ENCODE measurements around the gene BICD2.
A peak's percentile ranks its signal among the peaks of the same experiment; 100 is the strongest.

Gene BICD2

GRCh38 chr9:92711844-92712243 is 52.8 kb downstream of the BICD2 start:
- DNase-seq, result no peak

- DNase-seq, result no peak
Measured at GRCh38 chr9:92711146-92711545, 53.5 kb downstream of the BICD2 start.

DNA sequence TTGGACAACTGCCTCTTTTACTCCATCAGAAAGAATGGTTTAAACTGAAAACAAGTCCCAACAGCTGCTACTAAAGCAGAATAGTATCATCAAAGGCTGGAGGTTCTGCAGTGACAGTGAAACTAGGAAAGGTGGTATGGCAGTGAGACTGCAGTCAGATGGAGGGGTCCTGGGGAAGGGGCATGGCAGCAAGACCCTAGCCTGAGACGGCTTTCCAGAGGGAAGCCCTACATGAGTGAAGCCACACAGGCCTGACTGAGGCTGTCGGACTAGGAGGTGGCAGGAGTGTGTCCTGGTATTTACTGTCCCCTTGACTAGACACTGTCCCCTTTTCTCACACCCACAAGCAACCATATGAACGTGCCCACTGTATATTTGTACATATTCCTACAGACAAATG is 54.3 kb downstream of the BICD2 start:
- DNase-seq, result no peak

DNA sequence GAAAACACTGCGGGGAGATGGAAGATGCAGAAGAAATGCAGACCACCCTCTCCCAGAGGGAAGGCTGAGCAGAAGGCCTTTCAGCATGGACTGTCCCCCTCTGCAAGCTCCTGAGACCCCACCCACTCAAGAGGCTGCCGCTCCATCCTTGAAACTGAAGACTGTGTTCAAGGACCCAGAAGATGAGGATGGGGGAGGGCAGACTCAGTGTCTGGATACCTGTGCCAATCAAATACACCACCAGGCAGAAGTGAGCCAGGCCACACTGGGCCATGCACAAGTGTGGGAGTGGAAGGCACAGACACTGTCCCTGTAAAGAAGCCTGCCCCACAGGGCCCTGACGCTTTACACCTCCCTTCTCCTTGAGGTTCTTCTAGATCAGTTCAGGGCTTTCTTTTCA is 54.7 kb downstream of the BICD2 start:
- DNase-seq, result no peak

GRCh38 chr9:92709240-92709639 is 55.4 kb downstream of the BICD2 start:
- DNase-seq, result no peak

GRCh38 chr9:92707530-92707929 is 57.1 kb downstream of the BICD2 start:
- DNase-seq, result no peak

GRCh38 chr9:92706218-92706940 is 58.3 kb downstream of the BICD2 start:
- DNase-seq, result no peak

- DNase-seq, result no peak
Measured at GRCh38 chr9:92704528-92704927, 60.1 kb downstream of the BICD2 start.

GRCh38 chr9:92696619-92697018 is 68.0 kb downstream of the BICD2 start:
- DNase-seq, result no peak

DNA sequence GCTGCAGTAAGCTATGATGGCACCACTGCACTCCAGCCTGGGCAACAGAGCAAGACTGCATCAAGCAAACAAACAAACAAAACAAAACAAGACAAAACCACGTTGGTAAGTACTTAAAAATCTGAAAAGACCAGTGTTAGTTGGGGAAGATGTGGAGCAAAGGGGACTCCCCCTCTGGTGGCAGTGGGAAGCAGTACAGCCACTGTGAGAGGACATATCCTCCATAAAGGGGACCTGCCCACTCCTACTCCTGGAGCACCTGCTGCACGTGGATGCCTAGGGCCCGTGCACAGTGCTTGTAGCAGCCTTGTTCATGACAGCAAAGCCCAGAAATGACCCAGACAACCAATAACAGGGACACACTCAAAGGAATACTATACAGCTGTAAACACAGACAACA is 77.7 kb downstream of the BICD2 start:
- no peak for DNase-seq

DNA sequence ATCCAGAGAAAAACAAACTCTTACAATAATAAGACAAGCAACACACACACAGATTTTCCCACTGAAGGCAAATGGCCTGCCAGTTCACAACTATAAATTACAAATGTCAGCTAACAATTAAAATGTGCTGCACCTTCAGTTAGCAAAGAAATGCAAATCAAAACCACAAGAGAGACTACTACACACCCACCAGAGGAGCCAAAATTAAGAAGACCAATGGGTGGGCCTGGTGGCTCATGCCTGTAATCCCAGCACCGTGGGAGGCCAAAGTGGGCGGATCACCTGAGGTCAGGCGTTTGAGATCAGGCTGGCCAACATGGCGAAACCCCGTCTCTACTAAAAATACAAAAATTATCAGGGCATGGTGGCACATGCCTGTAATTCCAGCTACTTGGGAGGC is 79.6 kb downstream of the BICD2 start:
- DNase-seq, result no peak

DNA sequence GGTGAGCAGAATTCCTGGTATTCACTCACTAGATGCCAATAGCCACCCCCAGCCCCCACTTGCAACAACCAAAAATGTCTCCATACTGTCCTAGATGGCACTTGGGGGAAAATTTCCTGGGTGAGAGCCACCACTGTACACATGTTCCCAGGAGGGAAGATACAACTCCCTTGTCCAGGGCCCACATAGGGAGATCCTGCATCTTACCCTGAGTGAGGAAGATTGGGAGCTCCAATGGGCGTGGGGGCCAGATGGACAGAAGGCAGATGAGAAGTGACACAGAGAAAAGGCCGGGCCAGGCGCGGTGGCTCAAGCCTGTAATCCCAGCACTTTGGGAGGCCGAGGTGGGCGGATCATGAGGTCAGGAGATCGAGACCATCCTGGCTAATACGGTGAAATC is 82.4 kb downstream of the BICD2 start:
- no peak for DNase-seq

DNA sequence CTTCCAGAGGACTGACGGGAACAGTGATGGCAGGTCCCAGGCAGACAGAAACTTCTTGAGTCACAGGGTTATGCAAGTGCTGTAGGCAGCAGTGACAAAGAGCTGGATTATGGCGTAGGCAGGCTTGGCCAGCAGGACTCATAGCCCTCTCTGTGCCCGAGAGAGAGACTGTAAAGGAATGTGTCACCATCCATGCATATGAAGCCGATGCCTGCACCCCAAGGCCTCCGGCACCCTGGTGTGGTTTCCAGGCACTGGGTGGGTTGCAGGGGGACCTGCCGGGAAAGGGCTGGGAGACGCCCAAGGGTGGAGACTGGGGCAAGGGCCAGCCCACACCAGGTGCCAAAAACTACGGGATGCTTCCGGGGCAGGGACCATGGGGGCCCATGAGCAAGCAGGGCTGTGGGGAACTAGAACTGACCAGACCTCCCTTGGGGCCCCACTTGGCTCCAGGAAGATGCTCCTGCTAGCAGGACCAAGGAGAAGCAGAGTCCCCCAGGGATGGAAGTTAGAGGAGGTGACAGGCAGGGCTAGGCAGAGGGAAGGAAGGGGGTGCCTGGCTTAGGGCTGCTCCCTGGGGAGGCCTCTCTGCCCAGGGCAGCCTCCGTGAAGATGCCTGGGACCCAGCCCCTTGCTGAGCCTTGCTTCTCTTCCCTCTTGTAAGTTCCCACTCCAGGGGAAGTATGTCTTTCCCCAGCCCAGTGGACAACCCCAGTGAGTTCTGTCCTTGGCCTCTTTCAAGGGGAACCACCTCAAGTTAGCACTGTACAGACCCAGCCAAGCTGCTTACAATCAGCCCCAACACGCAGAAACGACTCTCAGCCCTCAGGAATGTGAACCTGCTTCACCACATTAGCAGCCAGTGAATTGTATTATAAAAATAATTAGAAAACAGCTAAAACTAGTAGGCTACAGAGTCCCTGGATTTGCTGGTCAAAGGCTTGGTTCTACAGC is 84.2 kb downstream of the BICD2 start:
- DNase-seq, result no peak

GRCh38 chr9:92679413-92680165 is 85.0 kb downstream of the BICD2 start:
- DNase-seq, result no peak

- DNase-seq, result no peak
Measured at GRCh38 chr9:92671323-92671722, 93.3 kb downstream of the BICD2 start.

GRCh38 chr9:92669890-92670708 is 94.5 kb downstream of the BICD2 start, which contains the start of gene IPPK:
IPPK (minus strand) TSS chr9:92670131; CDS start chr9:92669988, 143 bp downstream.
- peak; percentile 98 for DNase-seq

DNA sequence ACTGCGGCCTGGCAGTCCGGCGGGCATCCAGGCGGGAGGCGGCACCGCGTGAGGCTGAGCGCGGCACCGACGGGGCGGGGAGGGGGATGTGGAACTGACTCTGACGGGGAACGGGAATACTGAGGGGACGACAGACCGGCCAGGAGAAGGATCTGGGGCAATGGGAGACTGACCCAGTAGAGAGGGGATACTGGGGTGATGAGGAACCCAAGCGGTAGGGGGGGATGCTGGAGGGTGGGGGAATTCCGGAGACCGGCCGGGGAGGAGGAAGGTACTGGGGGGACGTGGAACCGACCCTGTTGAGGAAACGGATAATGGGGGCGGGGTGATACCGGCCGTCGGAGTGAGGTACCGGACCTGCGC is 95.1 kb downstream of the BICD2 start:
- no peak for DNase-seq

DNA sequence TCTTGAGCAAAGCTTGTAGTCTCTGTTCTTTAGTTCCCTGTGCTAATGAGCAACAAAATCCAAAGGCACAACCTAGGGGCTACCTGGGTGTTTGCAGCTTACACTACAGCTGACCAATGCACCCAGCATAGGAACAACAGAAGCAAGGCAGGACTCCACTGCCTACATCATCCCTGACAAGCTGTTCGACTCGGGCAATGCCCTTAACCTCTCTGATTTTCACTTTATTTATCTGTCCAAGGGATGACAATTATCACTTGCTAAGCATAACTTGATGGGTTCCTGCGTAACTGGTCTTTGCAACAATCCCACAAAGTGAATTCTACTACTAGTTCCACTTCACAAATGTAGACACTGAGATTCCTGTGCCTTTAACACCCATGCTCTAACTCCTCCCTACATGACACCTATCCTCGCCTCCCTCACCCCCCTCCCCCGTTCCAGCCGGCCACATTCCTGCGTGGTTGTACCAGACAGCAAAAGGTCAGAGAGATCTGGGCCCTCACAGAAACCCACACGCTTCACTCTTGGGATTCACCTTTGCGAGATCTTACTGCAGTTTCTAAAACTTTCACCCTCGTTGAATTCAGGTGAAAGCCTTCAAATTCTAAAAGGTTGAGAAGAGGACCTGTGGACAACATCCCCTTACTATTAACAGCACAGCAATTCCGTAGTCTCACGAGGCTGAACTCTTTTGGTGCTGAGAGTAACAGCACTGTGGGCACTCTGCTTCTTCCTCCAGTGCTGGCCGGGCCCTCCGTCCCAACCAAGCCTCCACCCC is 95.7 kb downstream of the BICD2 start:
- DNase-seq, result no peak

GRCh38 chr9:92666912-92667532 is 97.6 kb downstream of the BICD2 start:
- DNase-seq, result no peak

GRCh38 chr9:92666236-92666635 is 98.4 kb downstream of the BICD2 start:
- no peak for DNase-seq

GRCh38 chr9:92665836-92666235 is 98.8 kb downstream of the BICD2 start:
- no peak for DNase-seq
